ENCODE measurements around the gene PPP6R1.

The PPP6R1 gene

GRCh38 chr19:55248166-55248675 lies 10.6 kb downstream of the PPP6R1 start:
- DNase-seq (ENCODE audit: extremely low read depth, low read depth) = no peak

GRCh38 chr19:55247621-55248099 lies 11.2 kb downstream of the PPP6R1 start:
- H3K4me3 ChIP-seq (replicated peaks; ENCODE audit: low read depth, low read length) = no peak overlapping the region
- peak; percentile 27 for DNase-seq (ENCODE audit: extremely low read depth, low read depth)
- no peak for TF ChIP-seq CTCF (IDR thresholded peaks at IDR 0.05; ENCODE audit: low read depth, low read length, missing control alignments)

More at GRCh38 chr19:55248166-55248675, 10.6 kb downstream of the PPP6R1 start:
- no peak for TF ChIP-seq CTCF (IDR thresholded peaks at IDR 0.05; ENCODE audit: low read depth, low read length, missing control alignments)
- H3K4me3 ChIP-seq (replicated peaks; ENCODE audit: low read depth, low read length) = no peak overlapping the region

GRCh38 chr19:55246462-55247451 lies 12.1 kb downstream of the PPP6R1 start:
- no peak overlapping the region for H3K4me3 ChIP-seq (replicated peaks; ENCODE audit: low read depth, low read length)
- no peak for TF ChIP-seq CTCF (IDR thresholded peaks at IDR 0.05; ENCODE audit: low read depth, low read length, missing control alignments)
- DNase-seq (ENCODE audit: extremely low read depth, low read depth) = no peak

GRCh38 chr19:55245236-55245904 lies 13.4 kb downstream of the PPP6R1 start:
- DNase-seq (ENCODE audit: extremely low read depth, low read depth) = no peak
- TF ChIP-seq CTCF (IDR thresholded peaks at IDR 0.05; ENCODE audit: low read depth, low read length, missing control alignments) = no peak

GRCh38 chr19:55244004-55244680 lies 14.7 kb downstream of the PPP6R1 start:
- DNase-seq (ENCODE audit: extremely low read depth, low read depth) = no peak
- no peak overlapping the region for H3K4me3 ChIP-seq (replicated peaks; ENCODE audit: low read depth, low read length)
- TF ChIP-seq CTCF (IDR thresholded peaks at IDR 0.05; ENCODE audit: low read depth, low read length, missing control alignments) = no peak

More at GRCh38 chr19:55245236-55245904, 13.4 kb downstream of the PPP6R1 start:
- H3K4me3 ChIP-seq (replicated peaks; ENCODE audit: low read depth, low read length) = no peak overlapping the region

GRCh38 chr19:55242517-55242916 lies 16.3 kb downstream of the PPP6R1 start:
- DNase-seq (ENCODE audit: extremely low read depth, low read depth) = no peak
- H3K4me3 ChIP-seq (replicated peaks; ENCODE audit: low read depth, low read length) = no peak overlapping the region
- no peak for TF ChIP-seq CTCF (IDR thresholded peaks at IDR 0.05; ENCODE audit: low read depth, low read length, missing control alignments)
